ENCODE measurements around the gene TNC. TPM values are rescaled to one million over a fixed set of nuclear protein-coding genes. Genes with fewer than 3 reads are reported as not detected.

Gene TNC
- polyA plus RNA-seq, 3 donors, result 0.02 TPM; not detected in 2

GRCh38 chr9:115111874-115112273 lies 6.1 kb downstream of the TNC start:
- intact Hi-C loops (cut with micrococcal nuclease), result no loop called here
- Histone ChIP-seq H3K27me3 (ENCODE audit: control insufficient read depth in 2 of 2, insufficient read depth in 2 of 2, low read length in 2 of 2) (peaks cover 14 to 21% of the 10 kb centered on the region in 2 donors), H3K4me2 (replicated peaks; ENCODE audit: extremely low read depth, low read length, poor library complexity, severe bottlenecking) (no peak overlapping the region), H3K9ac (ENCODE audit: insufficient read depth, low read length, poor library complexity, severe bottlenecking) (no peak overlapping the region), H3K27ac (ENCODE audit: low read depth in 1 of 2, low read length in 2 of 2) (no peak overlapping the region), H4K20me1 (ENCODE audit: insufficient read depth, low read length) (no peaks in the 10 kb centered on the region), H3K79me2 (ENCODE audit: insufficient read depth, low read length) (no peaks in the 10 kb centered on the region), H2AFZ (ENCODE audit: insufficient read depth, low read depth, low read length, poor library complexity, severe bottlenecking) (no peak overlapping the region), H3K9me3 (replicated peaks in 1 of 2; ENCODE audit: control insufficient read depth in 1 of 2, insufficient read depth in 1 of 2, low read length in 2 of 2) (peaks cover 0 to under 1% of the 10 kb centered on the region in 2 donors), H3K36me3 (replicated peaks in 1 of 2; ENCODE audit: control insufficient read depth in 1 of 2, insufficient read depth in 2 of 2, low read length in 2 of 2) (no peaks in the 10 kb centered on the region), H3K4me3 (replicated peaks in 1 of 3; ENCODE audit: low read depth in 2 of 3, low read length in 3 of 3) (no peak overlapping the region), H3K4me1 (ENCODE audit: control insufficient read depth in 1 of 2, insufficient read depth in 2 of 2, low read length in 2 of 2) (no peaks in the 10 kb centered on the region)
- no peak for TF ChIP-seq CTCF (IDR thresholded peaks at IDR 0.05)
- peaks cover 0 to 8% (median 3%) of the 10 kb centered on the region in 7 donors for H3K9me3 Mint-ChIP-seq
- no peak overlapping the region for H3K4me3 Mint-ChIP-seq
- no peak for DNase-seq
- no peak overlapping the region for H3K27ac Mint-ChIP-seq
- no peaks in the 10 kb centered on the region for H3K4me1 Mint-ChIP-seq
- H3K27me3 Mint-ChIP-seq (ENCODE audit: low read depth in 3 of 3), result peaks cover 9 to 28% (median 13%) of the 10 kb centered on the region in 3 donors
- H3K36me3 Mint-ChIP-seq, result no peaks in the 10 kb centered on the region
- 100% methylated on average over 1 of the region's 4 CpGs for WGBS (ENCODE audit: insufficient coverage)

DNA sequence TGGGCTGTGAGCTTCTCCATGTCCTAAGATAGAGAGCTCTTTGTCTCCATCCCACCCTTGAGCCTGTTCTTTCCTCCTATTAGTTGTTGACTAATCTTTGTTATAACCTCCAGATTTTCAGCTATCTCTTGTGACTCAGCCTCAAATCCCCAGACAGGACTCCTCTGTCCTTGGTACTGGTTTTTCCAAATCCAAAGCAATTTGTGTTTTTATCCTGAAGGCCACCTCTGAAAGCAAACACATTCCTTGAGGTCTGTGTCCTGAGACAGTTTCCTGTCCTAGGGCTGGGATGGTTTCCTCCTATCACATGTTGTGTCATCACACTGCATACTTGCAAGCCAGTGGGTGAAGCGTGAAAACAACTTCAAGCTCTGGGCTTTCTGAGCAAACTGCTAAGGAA lies 8.5 kb downstream of the TNC start:
- no peaks in the 10 kb centered on the region for H3K36me3 ChIP-seq (replicated peaks in 1 of 2; ENCODE audit: control insufficient read depth in 1 of 2, insufficient read depth in 2 of 2, low read length in 2 of 2)
- H3K4me1 ChIP-seq (ENCODE audit: control insufficient read depth in 1 of 2, insufficient read depth in 2 of 2, low read length in 2 of 2), result no peaks in the 10 kb centered on the region
- no peaks in the 10 kb centered on the region for H3K27me3 ChIP-seq (ENCODE audit: control insufficient read depth in 2 of 2, insufficient read depth in 2 of 2, low read length in 2 of 2)
- DNase-seq, result no peak
- H3K4me3 Mint-ChIP-seq, result no peak overlapping the region
- no peaks in the 10 kb centered on the region for H4K20me1 ChIP-seq (ENCODE audit: insufficient read depth, low read length)
- no peak overlapping the region for H3K27ac ChIP-seq (ENCODE audit: low read depth in 1 of 2, low read length in 2 of 2)
- no peaks in the 10 kb centered on the region for H3K36me3 Mint-ChIP-seq
- H3K27ac Mint-ChIP-seq, result no peak overlapping the region
- no peak overlapping the region for H3K9ac ChIP-seq (ENCODE audit: insufficient read depth, low read length, poor library complexity, severe bottlenecking)
- H3K9me3 ChIP-seq (replicated peaks in 1 of 2; ENCODE audit: control insufficient read depth in 1 of 2, insufficient read depth in 1 of 2, low read length in 2 of 2), result no peaks in the 10 kb centered on the region
- H3K79me2 ChIP-seq (ENCODE audit: insufficient read depth, low read length), result no peaks in the 10 kb centered on the region
- WGBS (ENCODE audit: insufficient coverage), result 100% methylated on average over 1 of the region's 1 CpG
- peaks cover 0 to 12% (median 5%) of the 10 kb centered on the region in 3 donors for H3K27me3 Mint-ChIP-seq (ENCODE audit: low read depth in 3 of 3)
- no peak overlapping the region for H3K4me2 ChIP-seq (replicated peaks; ENCODE audit: extremely low read depth, low read length, poor library complexity, severe bottlenecking)
- no peak for TF ChIP-seq CTCF (IDR thresholded peaks at IDR 0.05)
- H3K9me3 Mint-ChIP-seq, result peaks cover 0 to 8% (median 2%) of the 10 kb centered on the region in 7 donors
- no peak overlapping the region for H3K4me3 ChIP-seq (replicated peaks in 1 of 3; ENCODE audit: low read depth in 2 of 3, low read length in 3 of 3)
- no peaks in the 10 kb centered on the region for H3K4me1 Mint-ChIP-seq
- intact Hi-C loops (cut with micrococcal nuclease), result no loop called here
- H2AFZ ChIP-seq (ENCODE audit: insufficient read depth, low read depth, low read length, poor library complexity, severe bottlenecking), result no peak overlapping the region
